NCI-H82 treated with DMSO at 0.1 percent for 48 hours (cell line): ENCODE results near the gene CACUL1.
"Not testable (repeated sequence)": the region's sequence is repeated elsewhere in the genome, so short reads cannot be mapped to it uniquely, and the experiment has no call there.

Source experiments
- DNase-seq: peaks from one replicate; lab custom pipeline; 2025; ENCODE audit not compliant: unreplicated experiment; lab: John Stamatoyannopoulos, UW

The CACUL1 gene

DNA sequence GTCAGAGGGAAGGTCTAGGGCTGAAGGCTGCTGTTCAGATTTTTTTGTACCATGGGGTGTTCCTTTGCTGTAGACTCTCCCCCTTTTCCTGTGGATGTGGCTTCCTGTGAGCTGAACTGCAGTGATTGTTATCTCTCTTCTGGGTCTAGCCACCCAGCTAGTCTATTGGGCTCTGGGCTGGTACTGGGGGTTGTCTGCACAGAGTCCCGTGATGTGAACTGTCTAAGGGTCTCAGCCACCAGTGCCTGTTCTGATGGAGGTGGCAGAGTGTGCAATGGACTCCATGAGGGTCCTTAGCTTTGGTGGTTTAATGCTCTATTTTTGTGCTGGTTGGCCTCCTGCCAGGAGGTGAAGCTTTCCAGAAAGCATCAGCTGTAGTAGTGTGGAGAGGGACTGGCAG is 96.6 kb downstream of the CACUL1 start:
- DNase-seq: not testable (repeated sequence)

DNA sequence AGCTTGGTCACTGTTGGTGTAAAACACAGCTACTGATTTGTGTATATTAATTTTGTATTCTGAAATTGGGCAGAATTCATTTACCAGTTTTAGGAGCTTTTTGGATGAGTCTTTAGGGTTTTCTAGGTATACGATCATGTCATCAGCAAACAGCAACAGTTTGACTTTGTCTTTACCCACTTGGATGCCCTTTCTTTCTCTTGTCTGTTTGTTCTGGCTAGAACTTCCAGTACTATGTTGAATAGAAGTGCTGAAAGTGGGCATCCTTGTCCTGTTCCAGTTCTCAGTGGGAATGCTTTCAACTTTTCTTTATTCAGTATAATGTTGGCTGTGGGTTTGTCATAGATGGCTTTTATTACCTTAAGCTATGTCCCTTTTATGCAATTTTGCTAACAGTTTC is 109.5 kb downstream of the CACUL1 start:
- DNase-seq: not testable (repeated sequence)

DNA sequence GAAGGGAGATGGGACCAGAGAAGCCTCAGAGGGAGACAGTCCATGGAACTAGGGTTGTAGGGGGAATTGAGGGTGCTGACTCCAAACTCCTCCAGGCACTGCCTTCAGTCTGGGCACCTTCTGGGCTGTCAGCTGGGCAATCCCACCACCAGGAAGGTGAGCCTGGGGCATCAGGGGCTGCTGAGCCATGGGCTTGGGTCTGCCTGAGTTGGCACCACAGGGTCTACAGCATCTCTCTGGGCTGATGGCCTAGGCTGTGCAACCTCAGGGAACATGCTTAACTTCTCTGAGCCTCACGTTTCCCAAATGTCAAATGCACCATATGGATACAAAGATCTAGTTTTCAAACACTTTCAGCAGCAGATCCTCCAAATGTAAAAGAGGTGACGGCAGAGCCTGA is 112.5 kb downstream of the CACUL1 start:
- DNase-seq: no peak

DNA sequence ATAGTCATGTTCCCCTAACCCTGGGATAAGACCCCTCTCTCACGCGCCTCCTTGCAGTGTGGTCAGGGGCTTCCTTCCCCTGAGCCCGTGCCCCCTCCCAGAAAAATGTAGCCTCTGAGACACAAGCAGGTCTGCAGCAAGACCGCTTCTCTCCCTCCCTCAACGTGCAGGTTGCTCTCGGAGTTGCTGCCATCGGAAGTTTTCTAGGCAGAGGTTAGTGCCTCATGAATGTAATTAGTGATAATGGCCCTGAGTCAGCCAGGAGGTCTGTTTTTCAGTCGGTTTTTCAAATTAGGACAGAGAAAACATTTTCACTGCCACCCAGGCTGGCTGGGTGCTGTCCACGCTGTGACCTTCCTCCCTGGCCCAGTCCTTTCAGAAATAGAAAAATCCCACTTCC is 116.1 kb downstream of the CACUL1 start:
- no peak for DNase-seq

DNA sequence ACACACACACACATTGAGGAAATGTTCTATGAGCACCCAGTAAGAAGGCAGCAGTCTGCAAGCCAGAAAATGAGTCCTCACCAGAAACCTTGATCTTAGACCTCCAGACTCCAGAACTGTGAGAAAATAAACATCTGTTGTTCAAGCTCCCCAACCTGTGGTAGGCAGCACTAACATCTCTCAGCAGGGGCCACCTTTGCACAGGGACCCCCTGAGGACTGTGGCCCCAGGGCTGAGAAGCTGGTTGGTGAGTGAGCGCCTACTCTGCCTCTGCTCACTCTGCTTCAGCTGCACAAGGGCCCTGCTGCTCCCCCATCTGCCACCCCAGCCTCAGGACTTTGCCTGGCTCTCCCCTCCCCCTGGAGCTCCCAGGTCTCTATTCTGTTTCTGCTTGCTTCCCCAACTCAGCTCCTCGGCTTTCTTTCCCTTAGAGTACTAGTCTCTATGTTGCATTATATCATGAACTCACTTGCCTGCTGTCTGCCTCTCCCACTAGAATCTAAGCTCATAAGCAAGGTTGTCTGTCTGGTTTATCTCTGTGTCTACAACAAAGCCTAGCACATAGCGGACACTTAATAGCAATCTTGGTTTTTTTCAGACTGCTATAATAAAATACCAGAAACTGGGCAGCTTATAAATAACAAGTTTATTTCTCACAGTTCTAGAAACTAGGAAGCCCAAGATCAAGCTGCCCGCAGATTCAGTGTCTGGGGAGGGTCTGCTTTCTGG is 118.9 kb downstream of the CACUL1 start:
- no peak for DNase-seq

DNA sequence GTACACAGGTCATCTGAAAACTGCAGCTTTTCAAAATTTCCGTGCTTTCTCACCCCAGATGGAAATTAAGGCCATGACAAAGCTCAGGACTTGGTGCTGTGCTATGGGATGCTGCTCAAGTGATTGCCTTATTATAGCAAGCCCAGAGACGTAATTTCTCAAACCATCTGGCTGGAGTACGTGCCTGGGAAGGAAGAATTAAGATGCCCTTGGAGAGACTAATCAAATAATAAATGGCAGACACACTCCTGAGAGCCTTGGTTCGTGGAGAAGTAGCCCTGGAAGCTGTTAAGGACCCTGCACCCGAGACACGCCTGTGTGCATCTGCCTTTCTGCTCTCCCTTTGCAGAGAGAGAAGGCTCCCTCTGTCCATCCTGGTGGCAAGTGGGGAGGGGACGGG is 121.0 kb downstream of the CACUL1 start:
- peak; percentile 12 for DNase-seq

DNA sequence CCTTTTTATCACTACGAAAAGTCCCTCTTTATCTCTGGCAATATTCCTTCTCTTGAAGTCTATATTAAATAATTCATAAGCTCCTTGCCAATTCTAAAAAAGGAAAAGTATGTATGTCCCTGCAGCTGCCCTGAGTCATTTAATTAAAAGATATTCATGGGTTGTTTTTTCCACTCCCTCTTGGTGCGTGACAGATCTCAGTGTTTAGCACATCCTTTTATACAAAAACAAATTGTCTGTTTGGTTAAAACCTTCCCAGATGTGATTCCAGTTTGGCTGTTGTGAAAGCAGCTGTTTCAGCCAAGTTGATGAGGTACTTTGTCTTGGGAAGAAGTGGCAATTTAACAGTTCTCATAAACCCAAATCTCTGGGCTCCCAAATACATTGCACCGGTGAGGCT is 125.6 kb downstream of the CACUL1 start:
- no peak for DNase-seq

DNA sequence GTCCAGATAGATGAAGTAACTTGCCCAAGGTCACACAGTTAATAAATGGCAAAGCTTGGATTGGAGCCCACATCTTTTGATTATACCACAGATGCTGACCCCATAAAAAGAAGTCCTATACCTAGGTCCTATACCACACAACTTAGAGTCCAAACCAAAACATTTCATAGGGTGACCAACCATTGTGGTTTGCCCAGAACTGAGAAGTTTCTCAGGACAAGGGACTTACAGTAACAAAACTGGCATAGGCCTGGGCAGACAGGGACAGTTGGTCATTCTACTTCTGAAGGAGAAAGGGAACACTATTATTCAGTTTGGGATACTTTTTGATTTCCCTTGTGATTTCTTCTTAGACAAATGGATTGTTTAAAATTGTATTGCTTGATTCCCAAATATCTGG is 126.4 kb downstream of the CACUL1 start:
- DNase-seq: no peak

DNA sequence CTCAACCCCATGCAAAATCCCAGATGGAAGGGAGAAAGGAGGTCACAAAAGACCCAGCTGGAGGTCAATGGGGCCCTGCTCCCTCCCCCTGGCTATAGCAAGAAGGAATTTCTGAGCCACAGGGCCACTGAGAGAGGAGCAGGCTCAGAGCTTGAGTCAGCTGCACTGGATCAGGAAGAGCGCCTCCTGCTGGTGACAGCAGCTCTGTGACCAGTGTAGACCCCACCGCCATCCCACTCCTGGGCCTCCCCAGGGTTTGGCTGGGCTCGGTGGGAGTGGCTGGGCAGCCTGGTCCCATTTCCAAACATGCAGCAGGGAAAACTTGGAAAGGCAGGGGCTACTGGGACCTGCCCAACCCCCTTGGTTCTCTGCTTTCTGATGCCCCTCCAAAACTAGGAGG is 127.8 kb downstream of the CACUL1 start:
- DNase-seq: no peak
